Panc1 (cell line): ENCODE data around the gene CCDC89. TPM values are rescaled to one million over a fixed set of nuclear protein-coding genes. Genes with fewer than 3 reads are reported as not detected.

Experiments used
- ATAC-seq: fragments of 200-7000 bp; cut with Tn5 transposase; 2 replicates; pipeline ENCODE4 v1.9.1; 2020; ENCODE audit warnings: mild to moderate bottlenecking, moderate library complexity
- BruUV-seq: library from RNA; stranded (reverse); fragments of 400-500 nt; replicated peaks from 2 replicates; lab custom pipeline; 2021; lab: Mats Ljungman, UMichigan
- CTCF ChIA-PET: fragments of 300-600 bp; sonication (Branson Sonifier 250); formaldehyde crosslinking; loops from one replicate; lab custom pipeline; 2022; ENCODE audit warnings: antibody characterized with exemption; lab: Charles Lee
- POLR2A ChIA-PET: fragments of 300-600 bp; sonication (Branson Sonifier 250); formaldehyde crosslinking; loops from one replicate; lab custom pipeline; 2022; ENCODE audit warnings: antibody characterized with exemption; lab: Charles Lee
- DNase-seq: peaks from one replicate; pipeline ENCODE4 v3.0.0-alpha.2; 2010; ENCODE audit warnings: low read depth, low spot score
- H3K27ac ChIP-seq: 2 replicates; pipeline ENCODE4 v1.5.1; 2011; ENCODE audit warnings: mild to moderate bottlenecking, low read length, inconsistent platforms
- H3K27me3 ChIP-seq: fragments of 200-500 bp; sonication (Bioruptor generic); 2 replicates; pipeline ENCODE4 v1.6.0; 2014; ENCODE audit warnings: low read length, inconsistent platforms; ENCODE audit not compliant: control insufficient read depth, insufficient read depth
- H3K36me3 ChIP-seq: fragments of 200-500 bp; sonication (Bioruptor generic); 2 replicates; pipeline ENCODE4 v1.5.1; 2014; ENCODE audit warnings: inconsistent platforms, mild to moderate bottlenecking, low read length, moderate library complexity; ENCODE audit not compliant: control insufficient read depth, insufficient read depth
- H3K4me1 ChIP-seq: 2 replicates; pipeline ENCODE4 v1.5.1; 2011; ENCODE audit warnings: inconsistent platforms, mild to moderate bottlenecking, low read length, moderate library complexity; ENCODE audit not compliant: control insufficient read depth, insufficient read depth
- H3K4me3 ChIP-seq, 2 experiments: 2 replicates each; pipeline ENCODE4 v1.5.1; 2011 to 2012; ENCODE audit warnings: low read depth in 2 of 2, low read length in 2 of 2, mild to moderate bottlenecking in 2 of 2, inconsistent platforms in 1 of 2, moderate library complexity in 1 of 2
- H3K9me3 ChIP-seq: fragments of 200-500 bp; sonication (Bioruptor generic); 2 replicates; pipeline ENCODE4 v1.5.1; 2014; ENCODE audit warnings: low read depth, mild to moderate bottlenecking, inconsistent platforms, low read length, moderate library complexity; ENCODE audit not compliant: control insufficient read depth, insufficient read depth
- POLR2AphosphoS5 ChIP-seq: IDR thresholded peaks from 2 replicates; pipeline ENCODE4 v1.6.1; 2012; ENCODE audit warnings: mild to moderate bottlenecking, low read depth, low read length, moderate library complexity
- REST ChIP-seq, 2 experiments: IDR thresholded peaks; 2 replicates each; pipeline ENCODE4 v1.6.1; 2011 to 2012; ENCODE audit warnings: low read depth in 2 of 2, control low read depth in 1 of 2, low read length in 1 of 2, mild to moderate bottlenecking in 1 of 2, moderate library complexity in 1 of 2; ENCODE audit not compliant: insufficient read depth in 1 of 2
- SIN3A ChIP-seq: IDR thresholded peaks from 2 replicates; pipeline ENCODE4 v1.6.1; 2012; ENCODE audit warnings: low read depth, mild to moderate bottlenecking, low read length, moderate library complexity, borderline replicate concordance; ENCODE audit not compliant: insufficient read depth
- TCF7L2 ChIP-seq: IDR thresholded peaks from 2 replicates; pipeline ENCODE4 v1.6.1; 2011; ENCODE audit warnings: mild to moderate bottlenecking, low read depth, low read length, inconsistent platforms
- in situ Hi-C: cut with HindIII; loops from 2 replicates; pipeline ENCODE4 v1.10.0; 2016; ENCODE audit warnings: low sequenced_read_pairs, low pct_unique_long_range_greater_than_20kb
- intact Hi-C: fragments of 100-400 bp; cut with micrococcal nuclease; formaldehyde crosslinking; loops from one replicate; pipeline ENCODE4 v1.10.0; 2022; ENCODE audit not compliant: unreplicated experiment
- total RNA-seq: library from RNA; stranded (reverse); gene quantifications from one replicate; pipeline ENCODE4 v1.2.1, GENCODE V29; 2021; ENCODE audit not compliant: unreplicated experiment
- TF ChIP-seq, protein P1 (sequence below): fragments of 450-650 bp; IDR thresholded peaks from 2 replicates; pipeline ENCODE4 v1.5.1; 2017; ENCODE audit warnings: mild to moderate bottlenecking

Gene CCDC89
- total RNA-seq, 1 experiment from 2014 or later: 1.7 TPM

- CTCF ChIA-PET: no interaction called here
- in situ Hi-C loops: no loop called here
- intact Hi-C loops: no loop called here
- ATAC-seq: peak; percentile 98
- TF ChIP-seq POLR2AphosphoS5 (peak; percentile 89), SIN3A (no peak; the same call in 1 of the 2 replicates), REST (IDR thresholded peaks at IDR 0.05; ENCODE audit: insufficient read depth in 1 of 2, low read depth in 2 of 2, low read length in 1 of 2) (no peak), TCF7L2 (0 out of 2 replicates have a peak, but pooled peaks have one; percentile 40)
- TF ChIP-seq, protein P1, sequence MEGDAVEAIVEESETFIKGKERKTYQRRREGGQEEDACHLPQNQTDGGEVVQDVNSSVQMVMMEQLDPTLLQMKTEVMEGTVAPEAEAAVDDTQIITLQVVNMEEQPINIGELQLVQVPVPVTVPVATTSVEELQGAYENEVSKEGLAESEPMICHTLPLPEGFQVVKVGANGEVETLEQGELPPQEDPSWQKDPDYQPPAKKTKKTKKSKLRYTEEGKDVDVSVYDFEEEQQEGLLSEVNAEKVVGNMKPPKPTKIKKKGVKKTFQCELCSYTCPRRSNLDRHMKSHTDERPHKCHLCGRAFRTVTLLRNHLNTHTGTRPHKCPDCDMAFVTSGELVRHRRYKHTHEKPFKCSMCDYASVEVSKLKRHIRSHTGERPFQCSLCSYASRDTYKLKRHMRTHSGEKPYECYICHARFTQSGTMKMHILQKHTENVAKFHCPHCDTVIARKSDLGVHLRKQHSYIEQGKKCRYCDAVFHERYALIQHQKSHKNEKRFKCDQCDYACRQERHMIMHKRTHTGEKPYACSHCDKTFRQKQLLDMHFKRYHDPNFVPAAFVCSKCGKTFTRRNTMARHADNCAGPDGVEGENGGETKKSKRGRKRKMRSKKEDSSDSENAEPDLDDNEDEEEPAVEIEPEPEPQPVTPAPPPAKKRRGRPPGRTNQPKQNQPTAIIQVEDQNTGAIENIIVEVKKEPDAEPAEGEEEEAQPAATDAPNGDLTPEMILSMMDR: no peak
- peak; percentile 72 for DNase-seq
- Histone ChIP-seq H3K4me3 (peak within 1 kb of the TSS; percentile 75 to 90), H3K4me1 (peaks cover 22% of the 10 kb centered on the region), H3K9me3 (no peaks in the 10 kb centered on the region), H3K27me3 (no peaks in the 10 kb centered on the region), H3K36me3 (no peaks in the 10 kb centered on the region), H3K27ac (peak within 1 kb of the TSS; percentile 97)
- POLR2A ChIA-PET: interaction anchor here (0.6 to 1.1 kb wide), 7 partner anchors 8 to 85 kb away, joined by 3 to 5 read pairs (median 3); partner anchors contain the start of gene TMEM126B
- BruUV-seq: no TSS peak
These were observed 38.2 kb downstream of the CCDC89 start, which contains the start of gene TMEM126A for GRCh38 chr11:85647604-85648299. TSS of gene TMEM126A (plus strand) at chr11:85647967. CDS start at chr11:85650256, 2,289 bp downstream.

DNA sequence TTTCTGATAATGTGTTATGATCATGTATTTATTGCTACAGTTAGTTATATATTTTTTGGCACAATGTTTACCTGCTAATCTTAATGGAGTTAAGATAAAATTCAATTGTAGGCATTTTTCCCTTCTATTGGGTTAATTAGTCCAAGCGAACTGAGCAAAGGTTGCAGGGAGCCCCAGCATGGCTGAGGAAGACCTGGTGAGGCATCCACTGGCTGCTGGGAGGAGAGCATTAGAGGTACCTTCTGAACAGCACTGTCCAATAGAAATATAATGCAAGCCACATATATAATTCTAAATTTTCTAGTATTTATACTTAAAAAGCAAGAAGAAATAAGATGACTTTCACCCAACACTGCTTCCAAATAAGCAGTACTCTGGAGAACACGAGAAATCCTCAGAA lies 38.9 kb downstream of the CCDC89 start:
- POLR2A ChIA-PET: interaction anchor here (0.6 to 1.1 kb wide), 4 partner anchors 9 to 14 kb away, joined by 3 to 5 read pairs (median 4); no protein-coding TSS in a partner anchor
- no peak for DNase-seq
- Histone ChIP-seq H3K4me3 (peak overlapping the region; percentile 75 to 90), H3K27me3 (no peaks in the 10 kb centered on the region), H3K4me1 (peaks cover 23% of the 10 kb centered on the region), H3K27ac (peak overlapping the region; percentile 97), H3K36me3 (no peaks in the 10 kb centered on the region), H3K9me3 (no peaks in the 10 kb centered on the region)
- intact Hi-C loops: no loop called here
- in situ Hi-C loops: no loop called here
- TF ChIP-seq REST (IDR thresholded peaks at IDR 0.05; ENCODE audit: insufficient read depth in 1 of 2, low read depth in 2 of 2, low read length in 1 of 2) (no peak), POLR2AphosphoS5 (no peak), TCF7L2 (no peak), SIN3A (no peak)
- TF ChIP-seq, protein P1: no peak
- BruUV-seq: no TSS peak
- no peak; the same call in 1 of the 2 replicates for ATAC-seq
- CTCF ChIA-PET: no interaction called here
